Measurements from ENCODE around the gene GXYLT1.

Gene GXYLT1

GRCh38 chr12:42145552-42146215 lies 1.0 kb upstream of the GXYLT1 start:
- no peak overlapping the region for H3K4me3 ChIP-seq (ENCODE audit: low read depth, low read length)
- no peak for TF ChIP-seq CTCF (IDR thresholded peaks at IDR 0.05; ENCODE audit: low read depth, low read length)
- in situ Hi-C loops (cut with HindIII; ENCODE audit: low sequenced_read_pairs) = no loop called here
- DNase-seq (ENCODE audit: low read depth, low spot score) = no peak

GRCh38 chr12:42145197-42145549 lies 499 bp upstream of the GXYLT1 start:
- TF ChIP-seq CTCF (IDR thresholded peaks at IDR 0.05; ENCODE audit: low read depth, low read length) = no peak
- H3K4me3 ChIP-seq (ENCODE audit: low read depth, low read length) = peak overlapping the region; percentile 67
- no peak for DNase-seq (ENCODE audit: low read depth, low spot score)
- in situ Hi-C loops (cut with HindIII; ENCODE audit: low sequenced_read_pairs) = no loop called here

GRCh38 chr12:42144158-42144407 lies 591 bp downstream of the GXYLT1 start:
- H3K4me3 ChIP-seq (ENCODE audit: low read depth, low read length) = peak overlapping the region; percentile 67
- DNase-seq (ENCODE audit: low read depth, low spot score) = no peak
- TF ChIP-seq CTCF (IDR thresholded peaks at IDR 0.05; ENCODE audit: low read depth, low read length) = no peak
- in situ Hi-C loops (cut with HindIII; ENCODE audit: low sequenced_read_pairs) = no loop called here

- TF ChIP-seq CTCF (IDR thresholded peaks at IDR 0.05; ENCODE audit: low read depth, low read length) = no peak
- in situ Hi-C loops (cut with HindIII; ENCODE audit: low sequenced_read_pairs) = no loop called here
- DNase-seq (ENCODE audit: low read depth, low spot score) = peak; percentile 47
- peak overlapping the region; percentile 67 for H3K4me3 ChIP-seq (ENCODE audit: low read depth, low read length)
These were observed 1.1 kb downstream of the GXYLT1 start for GRCh38 chr12:42143452-42144157.

- TF ChIP-seq CTCF (IDR thresholded peaks at IDR 0.05; ENCODE audit: low read depth, low read length) = no peak
- no peak overlapping the region for H3K4me3 ChIP-seq (ENCODE audit: low read depth, low read length)
- in situ Hi-C loops (cut with HindIII; ENCODE audit: low sequenced_read_pairs) = no loop called here
- no peak for DNase-seq (ENCODE audit: low read depth, low spot score)
These were observed 2.6 kb downstream of the GXYLT1 start for GRCh38 chr12:42141981-42142606.

GRCh38 chr12:42140901-42141300 lies 3.8 kb downstream of the GXYLT1 start:
- H3K4me3 ChIP-seq (ENCODE audit: low read depth, low read length) = no peak overlapping the region
- TF ChIP-seq CTCF (IDR thresholded peaks at IDR 0.05; ENCODE audit: low read depth, low read length) = no peak
- in situ Hi-C loops (cut with HindIII; ENCODE audit: low sequenced_read_pairs) = no loop called here
- DNase-seq (ENCODE audit: low read depth, low spot score) = peak; percentile 45
